A549 (cell line): ENCODE data around the gene STAP2.

ENCODE experiments used
- CHD2 ChIP-seq: fragments of 150-350 bp; IDR thresholded peaks from 2 replicates; pipeline ENCODE4 v1.6.1; 2014; ENCODE audit warnings: low read length; ENCODE audit not compliant: partially characterized antibody
- ZFP36 ChIP-seq: fragments of 450-650 bp; IDR thresholded peaks from 2 replicates; pipeline ENCODE4 v1.6.1; 2014; ENCODE audit warnings: borderline replicate concordance; ENCODE audit not compliant: partially characterized antibody
- TF ChIP-seq, protein P1 (sequence below): fragments of >200 bp; sonication (Bioruptor Twin); formaldehyde crosslinking; IDR thresholded peaks from 3 replicates; pipeline ENCODE4 v1.5.1; 2016
- TF ChIP-seq, protein P2 (sequence below): IDR thresholded peaks from 2 replicates; pipeline ENCODE4 v1.6.1; 2012
- TF ChIP-seq, protein P3 (sequence below): fragments of 200-600 bp; sonication (generic); IDR thresholded peaks from 2 replicates; pipeline ENCODE4 v1.6.1; 2016; ENCODE audit warnings: antibody characterized with exemption, mild to moderate bottlenecking, moderate library complexity

DNA sequence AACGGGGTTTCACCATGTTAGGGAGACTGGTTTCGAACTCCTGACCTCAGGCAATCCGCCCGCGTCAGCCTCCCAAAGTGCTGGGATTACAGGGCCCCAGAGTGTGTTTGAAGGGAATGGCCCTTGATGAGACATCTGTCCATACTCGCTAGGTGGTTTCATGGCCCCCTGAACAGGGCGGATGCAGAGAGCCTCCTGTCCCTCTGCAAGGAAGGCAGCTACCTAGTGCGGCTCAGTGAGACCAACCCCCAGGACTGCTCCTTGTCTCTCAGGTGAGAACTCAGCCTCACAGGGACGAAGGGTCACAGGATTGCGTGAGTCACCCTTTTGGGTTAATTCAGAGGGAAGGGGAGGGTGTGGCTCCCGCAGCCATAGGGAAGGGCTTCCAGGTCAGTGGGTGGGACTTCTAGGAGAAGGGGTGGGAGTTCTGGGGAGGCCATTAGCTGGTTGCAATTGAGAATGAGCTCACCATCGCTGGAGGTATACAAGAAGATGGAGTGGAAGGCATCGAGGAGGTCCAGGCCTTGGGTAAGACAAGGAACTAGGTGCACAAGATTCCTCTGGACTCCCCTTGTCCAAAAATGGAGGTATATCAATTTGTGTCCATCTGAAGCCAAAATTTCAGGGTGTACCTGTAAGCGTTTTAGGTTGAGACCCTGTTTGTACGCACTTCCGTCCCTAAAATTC, 50.4 kb downstream of the STAP2 start:
- TF ChIP-seq, protein P1, sequence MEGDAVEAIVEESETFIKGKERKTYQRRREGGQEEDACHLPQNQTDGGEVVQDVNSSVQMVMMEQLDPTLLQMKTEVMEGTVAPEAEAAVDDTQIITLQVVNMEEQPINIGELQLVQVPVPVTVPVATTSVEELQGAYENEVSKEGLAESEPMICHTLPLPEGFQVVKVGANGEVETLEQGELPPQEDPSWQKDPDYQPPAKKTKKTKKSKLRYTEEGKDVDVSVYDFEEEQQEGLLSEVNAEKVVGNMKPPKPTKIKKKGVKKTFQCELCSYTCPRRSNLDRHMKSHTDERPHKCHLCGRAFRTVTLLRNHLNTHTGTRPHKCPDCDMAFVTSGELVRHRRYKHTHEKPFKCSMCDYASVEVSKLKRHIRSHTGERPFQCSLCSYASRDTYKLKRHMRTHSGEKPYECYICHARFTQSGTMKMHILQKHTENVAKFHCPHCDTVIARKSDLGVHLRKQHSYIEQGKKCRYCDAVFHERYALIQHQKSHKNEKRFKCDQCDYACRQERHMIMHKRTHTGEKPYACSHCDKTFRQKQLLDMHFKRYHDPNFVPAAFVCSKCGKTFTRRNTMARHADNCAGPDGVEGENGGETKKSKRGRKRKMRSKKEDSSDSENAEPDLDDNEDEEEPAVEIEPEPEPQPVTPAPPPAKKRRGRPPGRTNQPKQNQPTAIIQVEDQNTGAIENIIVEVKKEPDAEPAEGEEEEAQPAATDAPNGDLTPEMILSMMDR, result no peak
- TF ChIP-seq, protein P2, sequence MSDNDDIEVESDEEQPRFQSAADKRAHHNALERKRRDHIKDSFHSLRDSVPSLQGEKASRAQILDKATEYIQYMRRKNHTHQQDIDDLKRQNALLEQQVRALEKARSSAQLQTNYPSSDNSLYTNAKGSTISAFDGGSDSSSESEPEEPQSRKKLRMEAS, result no peak
- TF ChIP-seq, protein P3, sequence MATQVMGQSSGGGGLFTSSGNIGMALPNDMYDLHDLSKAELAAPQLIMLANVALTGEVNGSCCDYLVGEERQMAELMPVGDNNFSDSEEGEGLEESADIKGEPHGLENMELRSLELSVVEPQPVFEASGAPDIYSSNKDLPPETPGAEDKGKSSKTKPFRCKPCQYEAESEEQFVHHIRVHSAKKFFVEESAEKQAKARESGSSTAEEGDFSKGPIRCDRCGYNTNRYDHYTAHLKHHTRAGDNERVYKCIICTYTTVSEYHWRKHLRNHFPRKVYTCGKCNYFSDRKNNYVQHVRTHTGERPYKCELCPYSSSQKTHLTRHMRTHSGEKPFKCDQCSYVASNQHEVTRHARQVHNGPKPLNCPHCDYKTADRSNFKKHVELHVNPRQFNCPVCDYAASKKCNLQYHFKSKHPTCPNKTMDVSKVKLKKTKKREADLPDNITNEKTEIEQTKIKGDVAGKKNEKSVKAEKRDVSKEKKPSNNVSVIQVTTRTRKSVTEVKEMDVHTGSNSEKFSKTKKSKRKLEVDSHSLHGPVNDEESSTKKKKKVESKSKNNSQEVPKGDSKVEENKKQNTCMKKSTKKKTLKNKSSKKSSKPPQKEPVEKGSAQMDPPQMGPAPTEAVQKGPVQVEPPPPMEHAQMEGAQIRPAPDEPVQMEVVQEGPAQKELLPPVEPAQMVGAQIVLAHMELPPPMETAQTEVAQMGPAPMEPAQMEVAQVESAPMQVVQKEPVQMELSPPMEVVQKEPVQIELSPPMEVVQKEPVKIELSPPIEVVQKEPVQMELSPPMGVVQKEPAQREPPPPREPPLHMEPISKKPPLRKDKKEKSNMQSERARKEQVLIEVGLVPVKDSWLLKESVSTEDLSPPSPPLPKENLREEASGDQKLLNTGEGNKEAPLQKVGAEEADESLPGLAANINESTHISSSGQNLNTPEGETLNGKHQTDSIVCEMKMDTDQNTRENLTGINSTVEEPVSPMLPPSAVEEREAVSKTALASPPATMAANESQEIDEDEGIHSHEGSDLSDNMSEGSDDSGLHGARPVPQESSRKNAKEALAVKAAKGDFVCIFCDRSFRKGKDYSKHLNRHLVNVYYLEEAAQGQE, result no peak
- TF ChIP-seq ZFP36 (no peak), CHD2 (no peak)
